GM18505 (cell line): ENCODE measurements around the gene ENOX1.

Source experiments
- ATAC-seq: cut with Tn5 transposase; IDR thresholded peaks from one replicate; pipeline ENCODE4 v1.9.1; 2021; ENCODE audit not compliant: unreplicated experiment
- POLR2A ChIP-seq: IDR thresholded peaks from 4 replicates; pipeline ENCODE4 v1.6.1; 2011; ENCODE audit warnings: borderline replicate concordance; ENCODE audit not compliant: insufficient read depth, insufficient read length; ENCODE audit errors: extremely low read depth

The ENOX1 gene

GRCh38 chr13:43744261-43745031 is 42.3 kb downstream of the ENOX1 start:
- ATAC-seq: no peak
- no peak for TF ChIP-seq POLR2A

GRCh38 chr13:43742911-43743310 is 43.9 kb downstream of the ENOX1 start:
- no peak for TF ChIP-seq POLR2A
- no peak for ATAC-seq

- TF ChIP-seq POLR2A: no peak
- ATAC-seq: no peak
Observed at GRCh38 chr13:43737392-43737923, 49.3 kb downstream of the ENOX1 start.

GRCh38 chr13:43732726-43733125 is 54.0 kb downstream of the ENOX1 start:
- no peak for ATAC-seq
- no peak for TF ChIP-seq POLR2A

- no peak for ATAC-seq
- TF ChIP-seq POLR2A: no peak
Observed at GRCh38 chr13:43731296-43731695, 55.5 kb downstream of the ENOX1 start.

- ATAC-seq: no peak
- no peak for TF ChIP-seq POLR2A
Observed at GRCh38 chr13:43730642-43731041, 56.1 kb downstream of the ENOX1 start.

GRCh38 chr13:43728421-43728820 is 58.4 kb downstream of the ENOX1 start:
- TF ChIP-seq POLR2A: no peak
- ATAC-seq: no peak

GRCh38 chr13:43727856-43728255 is 58.9 kb downstream of the ENOX1 start:
- ATAC-seq: no peak
- no peak for TF ChIP-seq POLR2A

- no peak for ATAC-seq
- no peak for TF ChIP-seq POLR2A
Observed at GRCh38 chr13:43725460-43725859, 61.3 kb downstream of the ENOX1 start.

GRCh38 chr13:43720780-43721397 is 65.9 kb downstream of the ENOX1 start:
- no peak for ATAC-seq
- TF ChIP-seq POLR2A: no peak

GRCh38 chr13:43698758-43699157 is 88.0 kb downstream of the ENOX1 start:
- TF ChIP-seq POLR2A: no peak
- no peak for ATAC-seq

GRCh38 chr13:43698009-43698408 is 88.8 kb downstream of the ENOX1 start:
- ATAC-seq: no peak
- TF ChIP-seq POLR2A: no peak

GRCh38 chr13:43697323-43697722 is 89.4 kb downstream of the ENOX1 start:
- no peak for TF ChIP-seq POLR2A
- no peak for ATAC-seq

GRCh38 chr13:43694146-43694664 is 92.6 kb downstream of the ENOX1 start:
- TF ChIP-seq POLR2A: no peak
- no peak for ATAC-seq
